HepG2 (cell line): ENCODE measurements around the gene ACTR1B. TPM values are rescaled to one million over a fixed set of nuclear protein-coding genes. Genes with fewer than 3 reads are reported as not detected.

ENCODE experiments used
- AGO2 ChIP-seq: fragments of 200-400 bp; formaldehyde crosslinking; optimal IDR thresholded peaks from 2 replicates; pipeline ENCODE3; 2017; ENCODE audit warnings: mild to moderate bottlenecking, low read depth, low read length, moderate library complexity
- ARID4A ChIP-seq: sonication (generic); formaldehyde crosslinking; IDR thresholded peaks from 2 replicates; pipeline ENCODE4 v1.5.0; 2020; ENCODE audit warnings: mild to moderate bottlenecking, missing genetic modification reagents, borderline replicate concordance
- E2F1 ChIP-seq: sonication (generic); formaldehyde crosslinking; IDR thresholded peaks from 2 replicates; pipeline ENCODE4 v1.5.0; 2020; ENCODE audit warnings: missing genetic modification reagents
- HES4 ChIP-seq: sonication (generic); formaldehyde crosslinking; IDR thresholded peaks from 2 replicates; pipeline ENCODE4 v1.9.0; 2021; ENCODE audit warnings: mild to moderate bottlenecking, missing genetic modification reagents, borderline replicate concordance
- HNF1B ChIP-seq: sonication (generic); formaldehyde crosslinking; IDR thresholded peaks from 2 replicates; pipeline ENCODE4 v1.5.1; 2020; ENCODE audit warnings: mild to moderate bottlenecking, moderate library complexity, missing genetic modification reagents
- KAT8 ChIP-seq: IDR thresholded peaks from 2 replicates; pipeline ENCODE4 v1.6.1; 2016; ENCODE audit warnings: missing genetic modification reagents, missing compliant biosample characterization
- NONO ChIP-seq, 2 experiments: fragments of 450-650 bp in 1 of 2; sonication (generic) in 1 of 2; formaldehyde crosslinking in 1 of 2; IDR thresholded peaks in 1 of 2; conservative IDR thresholded peaks in 1 of 2; 2 replicates each; pipeline versions ENCODE4 v1.6.1 to v1.8.0; 2017 to 2022; ENCODE audit warnings: mild to moderate bottlenecking in 1 of 2, missing genetic modification reagents in 1 of 2, moderate library complexity in 1 of 2
- PCBP1 ChIP-seq: fragments of 200-400 bp; formaldehyde crosslinking; IDR thresholded peaks from 2 replicates; pipeline ENCODE4 v1.6.1; 2017; ENCODE audit warnings: mild to moderate bottlenecking, low read depth, low read length, borderline replicate concordance
- PHF20 ChIP-seq: sonication (generic); formaldehyde crosslinking; IDR thresholded peaks from 2 replicates; pipeline ENCODE4 v1.5.0; 2020; ENCODE audit warnings: mild to moderate bottlenecking, missing genetic modification reagents
- REST ChIP-seq, 2 experiments: IDR thresholded peaks; 2 replicates each; pipeline ENCODE4 v1.6.1; 2011 to 2012; ENCODE audit warnings: low read length in 2 of 2, borderline replicate concordance in 1 of 2, low read depth in 1 of 2, mild to moderate bottlenecking in 1 of 2, moderate library complexity in 1 of 2
- ZBTB14 ChIP-seq: sonication (generic); formaldehyde crosslinking; IDR thresholded peaks from 2 replicates; pipeline ENCODE4 v1.4.0; 2020; ENCODE audit warnings: missing genetic modification reagents
- ZBTB34 ChIP-seq: sonication (generic); formaldehyde crosslinking; IDR thresholded peaks from 2 replicates; pipeline ENCODE4 v1.8.0; 2022; ENCODE audit warnings: mild to moderate bottlenecking, missing genetic modification reagents
- ZNF44 ChIP-seq: sonication (generic); formaldehyde crosslinking; IDR thresholded peaks from 2 replicates; pipeline ENCODE4 v1.5.1; 2020; ENCODE audit warnings: mild to moderate bottlenecking, missing genetic modification reagents
- polyA plus RNA-seq, 8 experiments: library from polyadenylated mRNA; depleted of rRNA in 3 of 8; stranded (reverse) in 7 of 8; unstranded in 1 of 8; fragments of >200 nt; fragmentation: Illumina TruSeq in 4 of 8; extraction: Trizol in 4 of 8; gene quantifications; 2 replicates each; pipeline versions ENCODE4 v1.2.1 to v1.2.3, GENCODE V29; 2011 to 2016; ENCODE audit warnings: low read depth in 4 of 8, missing spikeins in 1 of 8, mixed read lengths in 1 of 8; ENCODE audit not compliant: insufficient read depth in 1 of 8
- total RNA-seq, 5 experiments: library from RNA; depleted of rRNA; stranded (reverse); fragments of >200 nt; fragmentation: Illumina TruSeq; extraction: Trizol; gene quantifications; 2 replicates each; pipeline ENCODE4 v1.2.3, GENCODE V29; 2016; ENCODE audit warnings: low read depth in 1 of 5

Gene ACTR1B
- total and polyA plus RNA-seq, 2 of the 13 experiments (the other 11 are each of a cell fraction or from before 2014, with no cell fraction given): 61.7 to 76.7 TPM

GRCh38 chr2:97662895-97663625 is 784 bp downstream of the ACTR1B start (continued):
- TF ChIP-seq HNF1B (CRISPR knock-in tag) (peak; percentile 81; the same call in 1 of the 2 replicates), REST (IDR thresholded peaks at IDR 0.05; ENCODE audit: borderline replicate concordance in 1 of 2, low read depth in 1 of 2, low read length in 2 of 2) (no peak), E2F1 (CRISPR knock-in tag) (no peak; the same call in 1 of the 2 replicates), AGO2 (peak; percentile 86), PCBP1 (no peak), ZBTB14 (CRISPR knock-in tag) (peak; percentile 79), NONO (IDR thresholded peaks at IDR 0.05) (no peak), NONO (CRISPR knock-in tag; conservative IDR thresholded peaks at IDR 0.05) (no peak), KAT8 (CRISPR knock-in tag) (peak; percentile 56; the same call in 1 of the 2 replicates), HES4 (CRISPR knock-in tag) (peak; percentile 43; the same call in 1 of the 2 replicates), ZNF44 (CRISPR knock-in tag) (peak; percentile 37; the same call in 1 of the 2 replicates), ARID4A (CRISPR knock-in tag) (peak; percentile 22), PHF20 (CRISPR knock-in tag) (0 out of 2 replicates have a peak, but pooled peaks have one; percentile 22), ZBTB34 (peak; percentile 76; the same call in 1 of the 2 replicates)
